OCI-LY1 (cell line): Measurements from ENCODE around the gene TSPAN8.

Experiments used
- H2AFZ ChIP-seq: fragments of 200-600 bp; sonication (generic), shearing (Covaris generic); 2 replicates; pipeline ENCODE4 v1.6.0; 2014; ENCODE audit warnings: antibody characterized with exemption, mild to moderate bottlenecking, low read length
- H3F3A ChIP-seq: fragments of 200-600 bp; sonication (generic), shearing (Covaris generic); 2 replicates; pipeline ENCODE4 v1.6.0; 2014; ENCODE audit warnings: mild to moderate bottlenecking, antibody characterized with exemption, low read length, moderate library complexity; ENCODE audit not compliant: insufficient read depth
- H3K27ac ChIP-seq: fragments of 200-600 bp; sonication (generic); 2 replicates; pipeline ENCODE4 v1.5.1; 2014; ENCODE audit warnings: low read length, mixed run types, mild to moderate bottlenecking, low read depth; ENCODE audit not compliant: poor library complexity, severe bottlenecking
- H3K27me3 ChIP-seq: fragments of 200-600 bp; sonication (generic); 2 replicates; pipeline ENCODE4 v1.6.0; 2014; ENCODE audit warnings: antibody characterized with exemption, mild to moderate bottlenecking, low read length, moderate library complexity; ENCODE audit not compliant: insufficient read depth
- H3K36me3 ChIP-seq: fragments of 200-600 bp; sonication (generic); 2 replicates; pipeline ENCODE4 v1.6.1; 2014; ENCODE audit warnings: mild to moderate bottlenecking, antibody characterized with exemption, low read length, moderate library complexity, mixed read lengths; ENCODE audit not compliant: insufficient read depth
- H3K4me1 ChIP-seq: fragments of 200-600 bp; sonication (generic); 2 replicates; pipeline ENCODE4 v1.5.1; 2014; ENCODE audit warnings: mild to moderate bottlenecking, low read length, moderate library complexity; ENCODE audit not compliant: insufficient read depth, severe bottlenecking
- H3K4me2 ChIP-seq: fragments of 200-600 bp; sonication (generic), shearing (Covaris generic); 2 replicates; pipeline ENCODE4 v1.6.1; 2014; ENCODE audit warnings: low read length
- H3K4me3 ChIP-seq: fragments of 200-600 bp; sonication (generic); 2 replicates; pipeline ENCODE4 v1.5.1; 2014; ENCODE audit warnings: low read length, low read depth, mild to moderate bottlenecking, mixed read lengths; ENCODE audit not compliant: poor library complexity, severe bottlenecking
- H3K79me2 ChIP-seq: fragments of 200-600 bp; shearing (Covaris generic); 2 replicates; pipeline ENCODE4 v1.6.1; 2016; ENCODE audit warnings: mixed run types, low read length, mixed read lengths; ENCODE audit not compliant: insufficient read depth
- H3K9ac ChIP-seq: fragments of 200-600 bp; sonication (generic), shearing (Covaris generic); 2 replicates; pipeline ENCODE4 v1.6.1; 2014; ENCODE audit warnings: mild to moderate bottlenecking, low read length, mixed read lengths
- H3K9me2 ChIP-seq: fragments of 200-600 bp; sonication (generic), shearing (Covaris generic); 2 replicates; pipeline ENCODE4 v1.6.1; 2014; ENCODE audit warnings: low read depth, mild to moderate bottlenecking, low read length, mixed read lengths
- H3K9me3 ChIP-seq: fragments of 200-600 bp; shearing (Covaris generic); 2 replicates; pipeline ENCODE4 v1.6.1; 2014; ENCODE audit warnings: low read length, mixed read lengths
- H4K20me1 ChIP-seq: fragments of 200-600 bp; sonication (generic), shearing (Covaris generic); 2 replicates; pipeline ENCODE4 v1.6.0; 2016; ENCODE audit warnings: mild to moderate bottlenecking, low read length; ENCODE audit not compliant: insufficient read depth
- EZH2 ChIP-seq: fragments of 200-600 bp; sonication (generic), shearing (Covaris generic); IDR thresholded peaks from 2 replicates; pipeline ENCODE4 v1.8.0; 2017; ENCODE audit warnings: borderline replicate concordance, mixed run types, mild to moderate bottlenecking, antibody characterized with exemption, low read length, moderate library complexity, mixed read lengths
- TF ChIP-seq, protein P1 (sequence below): fragments of 200-600 bp; sonication (generic), shearing (Covaris generic); IDR thresholded peaks from 2 replicates; pipeline ENCODE4 v1.5.1; 2017; ENCODE audit warnings: mild to moderate bottlenecking, antibody characterized with exemption, low read length, moderate library complexity, mixed read lengths

Gene TSPAN8

DNA sequence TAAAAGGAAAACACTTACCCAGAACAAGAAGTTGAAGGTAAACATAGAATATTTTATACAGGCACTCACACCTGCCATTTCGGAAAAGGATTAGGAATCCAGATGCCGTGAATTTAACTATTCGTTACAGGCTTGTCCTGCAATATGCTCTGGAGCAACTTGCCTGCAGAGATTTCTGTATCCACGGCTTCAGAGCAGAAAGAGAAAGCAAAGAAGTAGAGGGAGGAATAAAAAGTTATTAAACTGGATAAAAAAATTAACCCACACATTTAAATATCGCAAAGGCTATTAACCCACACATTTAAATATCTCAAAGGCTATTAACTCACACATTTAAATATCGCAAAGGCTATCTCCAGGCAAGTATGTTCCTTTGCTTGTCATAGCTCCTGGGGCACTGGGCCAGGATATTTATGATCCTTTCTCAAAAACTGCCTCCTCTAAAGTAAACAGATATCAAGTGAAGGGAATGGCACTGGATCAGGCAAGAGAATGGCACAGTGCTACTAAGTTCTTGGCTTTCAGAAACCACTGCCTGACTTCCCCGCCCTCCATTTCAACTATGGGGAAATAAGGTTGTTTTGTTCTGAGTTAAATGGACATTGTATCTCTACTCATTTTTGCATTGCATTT, at the start of gene TSPAN8:
TSS of gene TSPAN8 (minus strand) at position 399 of the 633 bp plus-strand sequence. CDS start at position 78, 321 bp downstream.
- Histone ChIP-seq H3K4me1 (no peaks in the 10 kb centered on the region), H3K4me2 (no peak within 1 kb of the TSS), H4K20me1 (no peaks in the 10 kb centered on the region), H3K9ac (no peak within 1 kb of the TSS), H3K9me3 (no peaks in the 10 kb centered on the region), H3F3A (no peaks in the 10 kb centered on the region), H3K4me3 (no peak within 1 kb of the TSS), H3K27ac (no peak within 1 kb of the TSS), H3K79me2 (no peaks in the 10 kb centered on the region), H3K36me3 (no peaks in the 10 kb centered on the region), H3K27me3 (no peaks in the 10 kb centered on the region), H3K9me2 (no peaks in the 10 kb centered on the region), H2AFZ (no peak within 1 kb of the TSS)
- no peak for TF ChIP-seq EZH2
- TF ChIP-seq, protein P1, sequence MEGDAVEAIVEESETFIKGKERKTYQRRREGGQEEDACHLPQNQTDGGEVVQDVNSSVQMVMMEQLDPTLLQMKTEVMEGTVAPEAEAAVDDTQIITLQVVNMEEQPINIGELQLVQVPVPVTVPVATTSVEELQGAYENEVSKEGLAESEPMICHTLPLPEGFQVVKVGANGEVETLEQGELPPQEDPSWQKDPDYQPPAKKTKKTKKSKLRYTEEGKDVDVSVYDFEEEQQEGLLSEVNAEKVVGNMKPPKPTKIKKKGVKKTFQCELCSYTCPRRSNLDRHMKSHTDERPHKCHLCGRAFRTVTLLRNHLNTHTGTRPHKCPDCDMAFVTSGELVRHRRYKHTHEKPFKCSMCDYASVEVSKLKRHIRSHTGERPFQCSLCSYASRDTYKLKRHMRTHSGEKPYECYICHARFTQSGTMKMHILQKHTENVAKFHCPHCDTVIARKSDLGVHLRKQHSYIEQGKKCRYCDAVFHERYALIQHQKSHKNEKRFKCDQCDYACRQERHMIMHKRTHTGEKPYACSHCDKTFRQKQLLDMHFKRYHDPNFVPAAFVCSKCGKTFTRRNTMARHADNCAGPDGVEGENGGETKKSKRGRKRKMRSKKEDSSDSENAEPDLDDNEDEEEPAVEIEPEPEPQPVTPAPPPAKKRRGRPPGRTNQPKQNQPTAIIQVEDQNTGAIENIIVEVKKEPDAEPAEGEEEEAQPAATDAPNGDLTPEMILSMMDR, result no peak

DNA sequence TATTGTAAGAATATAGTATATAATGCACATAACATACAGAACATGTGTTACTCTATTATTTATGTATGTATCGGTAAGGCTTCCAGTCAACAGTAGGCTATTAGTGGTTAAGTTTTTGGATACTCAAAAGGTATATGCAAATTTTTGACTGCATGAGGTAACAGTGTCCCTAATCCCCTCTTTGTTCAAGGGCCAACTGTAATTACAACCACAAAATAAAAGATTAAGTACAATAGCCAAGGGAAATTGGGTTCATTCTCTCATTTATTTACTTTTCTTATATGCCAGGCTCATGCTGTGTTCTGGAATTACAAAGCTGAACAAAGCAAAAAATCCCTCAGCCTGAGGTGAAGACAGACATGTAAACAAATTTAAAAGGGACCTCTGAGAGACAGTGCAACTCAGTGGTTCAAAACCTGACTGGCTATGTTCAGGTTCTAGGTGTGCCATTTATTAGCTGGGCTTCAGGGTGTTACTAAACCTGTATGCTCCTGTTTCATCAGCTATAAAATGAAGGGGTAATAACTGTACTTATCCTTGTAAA, 43.4 kb upstream of the TSPAN8 start:
- no peaks in the 10 kb centered on the region for H3K27me3 ChIP-seq
- no peaks in the 10 kb centered on the region for H3K9me3 ChIP-seq
- H3K4me3 ChIP-seq, result no peak overlapping the region
- no peaks in the 10 kb centered on the region for H3K79me2 ChIP-seq
- H3K9me2 ChIP-seq, result no peaks in the 10 kb centered on the region
- H4K20me1 ChIP-seq, result no peaks in the 10 kb centered on the region
- no peak overlapping the region for H3K4me2 ChIP-seq
- H3F3A ChIP-seq, result no peaks in the 10 kb centered on the region
- H3K9ac ChIP-seq, result no peak overlapping the region
- no peaks in the 10 kb centered on the region for H3K4me1 ChIP-seq
- TF ChIP-seq EZH2, result no peak
- TF ChIP-seq, protein P1, result no peak
- no peak overlapping the region for H2AFZ ChIP-seq
- H3K27ac ChIP-seq, result no peak overlapping the region
- no peaks in the 10 kb centered on the region for H3K36me3 ChIP-seq

DNA sequence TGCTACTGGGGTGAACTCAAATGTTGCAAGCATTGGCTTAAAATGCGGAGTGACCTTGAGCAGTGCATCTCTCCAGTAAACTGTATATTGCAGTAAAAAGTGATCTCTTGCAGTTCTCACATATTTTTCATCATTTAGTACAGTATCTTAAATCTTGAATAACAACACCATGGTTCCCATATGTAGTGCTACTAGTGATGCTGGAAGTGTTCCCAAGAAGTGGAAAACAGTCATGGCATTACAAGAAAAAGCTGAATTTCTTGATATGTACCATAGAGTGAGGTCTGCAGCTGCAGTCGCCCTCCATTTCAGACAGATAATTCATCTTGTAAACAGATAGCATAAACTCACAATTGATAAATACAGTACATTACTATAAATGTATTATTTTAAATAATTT, 42.9 kb upstream of the TSPAN8 start:
- H3K4me3 ChIP-seq, result no peak overlapping the region
- H4K20me1 ChIP-seq, result no peaks in the 10 kb centered on the region
- no peaks in the 10 kb centered on the region for H3K9me2 ChIP-seq
- H3F3A ChIP-seq, result no peaks in the 10 kb centered on the region
- H3K27ac ChIP-seq, result no peak overlapping the region
- H3K27me3 ChIP-seq, result no peaks in the 10 kb centered on the region
- H3K9me3 ChIP-seq, result no peaks in the 10 kb centered on the region
- TF ChIP-seq, protein P1, result no peak
- no peak for TF ChIP-seq EZH2
- H3K9ac ChIP-seq, result no peak overlapping the region
- H3K79me2 ChIP-seq, result no peaks in the 10 kb centered on the region
- no peak overlapping the region for H3K4me2 ChIP-seq
- no peaks in the 10 kb centered on the region for H3K4me1 ChIP-seq
- no peaks in the 10 kb centered on the region for H3K36me3 ChIP-seq
- H2AFZ ChIP-seq, result no peak overlapping the region
